ENCODE data around the gene PPL. TPM values are rescaled to one million over a fixed set of nuclear protein-coding genes. Genes with fewer than 3 reads are reported as not detected.

The PPL gene
- total RNA-seq, 1 donor from 2014 or later, result 4.7 TPM

- TF ChIP-seq CTCF (IDR thresholded peaks at IDR 0.05; ENCODE audit: partially characterized antibody, unreplicated experiment), result no peak
- no peak for DNase-seq
- peaks cover 4% of the 10 kb centered on the region for H3K9me3 Mint-ChIP-seq (ENCODE audit: unreplicated experiment)
- no peaks in the 10 kb centered on the region for H3K36me3 Mint-ChIP-seq (ENCODE audit: unreplicated experiment)
- H3K27me3 Mint-ChIP-seq (ENCODE audit: unreplicated experiment), result peaks cover 10% of the 10 kb centered on the region
- no peak overlapping the region for H3K4me3 Mint-ChIP-seq (ENCODE audit: unreplicated experiment)
- peaks cover 9% of the 10 kb centered on the region for H3K4me1 Mint-ChIP-seq (ENCODE audit: low read depth, unreplicated experiment)
- H3K27ac Mint-ChIP-seq (ENCODE audit: unreplicated experiment), result no peak overlapping the region
Observed at GRCh38 chr16:4942481-4942880, 5.5 kb upstream of the PPL start.

GRCh38 chr16:4940719-4941118 lies 3.8 kb upstream of the PPL start:
- no peak overlapping the region for H3K4me3 Mint-ChIP-seq (ENCODE audit: unreplicated experiment)
- H3K36me3 Mint-ChIP-seq (ENCODE audit: unreplicated experiment), result no peaks in the 10 kb centered on the region
- H3K27me3 Mint-ChIP-seq (ENCODE audit: unreplicated experiment), result peaks cover 8% of the 10 kb centered on the region
- H3K27ac Mint-ChIP-seq (ENCODE audit: unreplicated experiment), result no peak overlapping the region
- peaks cover 4% of the 10 kb centered on the region for H3K9me3 Mint-ChIP-seq (ENCODE audit: unreplicated experiment)
- no peak for TF ChIP-seq CTCF (IDR thresholded peaks at IDR 0.05; ENCODE audit: partially characterized antibody, unreplicated experiment)
- peaks cover 9% of the 10 kb centered on the region for H3K4me1 Mint-ChIP-seq (ENCODE audit: low read depth, unreplicated experiment)
- DNase-seq, result no peak

GRCh38 chr16:4938683-4939030 lies 1.7 kb upstream of the PPL start:
- no peak overlapping the region for H3K27ac Mint-ChIP-seq (ENCODE audit: unreplicated experiment)
- no peak for TF ChIP-seq CTCF (IDR thresholded peaks at IDR 0.05; ENCODE audit: partially characterized antibody, unreplicated experiment)
- H3K9me3 Mint-ChIP-seq (ENCODE audit: unreplicated experiment), result peaks cover 2% of the 10 kb centered on the region
- no peak for DNase-seq
- no peaks in the 10 kb centered on the region for H3K36me3 Mint-ChIP-seq (ENCODE audit: unreplicated experiment)
- H3K4me3 Mint-ChIP-seq (ENCODE audit: unreplicated experiment), result no peak overlapping the region
- H3K4me1 Mint-ChIP-seq (ENCODE audit: low read depth, unreplicated experiment), result peaks cover 5% of the 10 kb centered on the region
- H3K27me3 Mint-ChIP-seq (ENCODE audit: unreplicated experiment), result peaks cover 11% of the 10 kb centered on the region

GRCh38 chr16:4937782-4938682 lies 1.1 kb upstream of the PPL start:
- no peak for TF ChIP-seq CTCF (IDR thresholded peaks at IDR 0.05; ENCODE audit: partially characterized antibody, unreplicated experiment)
- Mint-ChIP-seq H3K36me3 (ENCODE audit: unreplicated experiment) (no peaks in the 10 kb centered on the region), H3K4me3 (ENCODE audit: unreplicated experiment) (peak overlapping the region; percentile 64), H3K4me1 (ENCODE audit: low read depth, unreplicated experiment) (peaks cover 7% of the 10 kb centered on the region), H3K27ac (ENCODE audit: unreplicated experiment) (no peak overlapping the region), H3K9me3 (ENCODE audit: unreplicated experiment) (peaks cover 2% of the 10 kb centered on the region), H3K27me3 (ENCODE audit: unreplicated experiment) (peaks cover 11% of the 10 kb centered on the region)
- no peak for DNase-seq

All from glutamatergic neuron (in vitro differentiated cells).